Transverse colon (tissue), 4 donors: ENCODE results near the gene DELE1. TPM values are rescaled to one million over a fixed set of nuclear protein-coding genes. Genes with fewer than 3 reads are reported as not detected.

Source experiments
- DNase-seq: peaks from one replicate; pipeline ENCODE4 v3.0.0-alpha.2; 2019
- H3K27ac ChIP-seq, 4 donors: fragments of 200-600 bp; sonication (generic); 2 replicates each; pipeline ENCODE4 v1.5.1; 2016 to 2018; ENCODE audit warnings: inconsistent platforms in 4 of 4
- H3K27me3 ChIP-seq: fragments of 200-600 bp; sonication (generic); 2 replicates; pipeline ENCODE4 v1.5.1; 2017; ENCODE audit warnings: inconsistent platforms
- H3K36me3 ChIP-seq, 4 donors: fragments of 200-600 bp; sonication (generic); 2 replicates each; pipeline ENCODE4 v1.5.1; 2017 to 2019; ENCODE audit warnings: inconsistent platforms in 4 of 4
- H3K4me1 ChIP-seq, 4 donors: fragments of 200-600 bp; sonication (generic); 2 replicates each; pipeline ENCODE4 v1.5.1; 2017 to 2020; ENCODE audit warnings: inconsistent platforms in 4 of 4
- H3K4me3 ChIP-seq, 4 donors: fragments of 200-600 bp; sonication (generic); 1 replicate in 1 of 4; 2 replicates in 3 of 4; pipeline versions ENCODE4 v1.5.1 to v1.6.1; 2017 to 2019; ENCODE audit warnings: inconsistent platforms in 4 of 4
- H3K9me3 ChIP-seq, 2 donors: fragments of 200-600 bp; sonication (generic); 2 replicates each; pipeline ENCODE4 v1.5.1; 2017 to 2019; ENCODE audit warnings: inconsistent platforms in 2 of 2
- EP300 ChIP-seq: sonication (generic); formaldehyde crosslinking; IDR thresholded peaks from one replicate; pipeline ENCODE4 v1.6.1; 2017; ENCODE audit warnings: antibody characterized with exemption, low read depth
- POLR2A ChIP-seq: fragments of 450-650 bp; IDR thresholded peaks from one replicate; pipeline ENCODE4 v1.6.1; 2016; ENCODE audit warnings: antibody characterized with exemption, mild to moderate bottlenecking, moderate library complexity
- POLR2AphosphoS5 ChIP-seq, 3 donors: sonication (generic); formaldehyde crosslinking; IDR thresholded peaks; one replicate each; pipeline ENCODE4 v1.6.1; 2016; ENCODE audit warnings: antibody characterized with exemption in 3 of 3
- WGBS, 2 donors: methylation state at CpG; one replicate each; pipeline ENCODE4 v1.1.5; 2018; ENCODE audit warnings: low coverage in 1 of 2; 5-methylcytosine and 5-hydroxymethylcytosine counted together
- in situ Hi-C, 4 donors: fragments of 200-750 bp; cut with MboI; loops; one replicate each; pipeline versions ENCODE4 v1.15.0 to v1.15.1; 2017; ENCODE audit warnings: low sequenced_read_pairs in 3 of 4, low pct_ligation_motif_present in 1 of 4, low pct_unique_long_range_greater_than_20kb in 1 of 4
- intact Hi-C: fragments of 100-400 bp; cut with DNase I; formaldehyde crosslinking; loops from one replicate; pipeline ENCODE4 v1.15.1; 2023; ENCODE audit warnings: low total_unique reads
- total RNA-seq, 4 donors: library from RNA; depleted of rRNA; stranded (reverse); fragments of >200 nt; gene quantifications; one replicate each; pipeline ENCODE4 v1.1.0, GENCODE V29; 2016
- TF ChIP-seq, protein P1 (sequence below), 5 experiments: fragments of 200-600 bp in 3 of 5; fragments of 450-650 bp in 2 of 5; sonication (generic) in 3 of 5; IDR thresholded peaks; 1 replicate in 2 of 5; 2 replicates in 3 of 5; pipeline ENCODE4 v1.5.1; 2016 to 2017; ENCODE audit warnings: antibody characterized with exemption in 5 of 5, inconsistent platforms in 3 of 5, mild to moderate bottlenecking in 2 of 5, moderate library complexity in 1 of 5

The DELE1 gene
- total RNA-seq, 4 donors from 2014 or later = 92.6 to 270 (median 126) TPM

DNA sequence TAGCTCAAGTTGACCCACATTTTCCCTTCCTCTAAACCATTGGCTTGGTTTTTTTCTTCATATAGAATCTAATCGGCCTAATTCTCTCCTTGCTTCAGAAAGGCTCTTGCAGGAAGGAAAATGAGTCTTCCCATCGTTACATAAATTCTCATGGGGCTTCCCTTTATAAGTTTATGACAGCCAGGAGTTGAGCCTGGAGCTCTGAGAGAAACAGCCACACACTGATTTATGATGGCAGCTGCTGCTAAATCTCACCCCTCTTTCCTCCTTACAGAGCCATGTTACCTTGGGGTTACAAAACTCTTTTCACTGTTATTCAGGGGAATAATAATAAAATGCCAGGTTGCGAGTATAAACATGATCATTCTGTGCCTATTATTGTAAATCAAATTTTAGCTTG lies 40.0 kb downstream of the DELE1 start:
- WGBS, 2 donors = 48 to 52% methylated on average over 3 of the region's 3 CpGs
- H3K27ac ChIP-seq = no peak overlapping the region
- H3K4me3 ChIP-seq = no peak overlapping the region
- H3K4me1 ChIP-seq = peaks cover 0 to 17% (median 5%) of the 10 kb centered on the region in 4 donors
- no peaks in the 10 kb centered on the region for H3K27me3 ChIP-seq
- DNase-seq = no peak
- no peak for TF ChIP-seq POLR2A
- TF ChIP-seq POLR2AphosphoS5 (IDR thresholded peaks at IDR 0.05) = no peak
- no peak for TF ChIP-seq EP300
- TF ChIP-seq, protein P1, sequence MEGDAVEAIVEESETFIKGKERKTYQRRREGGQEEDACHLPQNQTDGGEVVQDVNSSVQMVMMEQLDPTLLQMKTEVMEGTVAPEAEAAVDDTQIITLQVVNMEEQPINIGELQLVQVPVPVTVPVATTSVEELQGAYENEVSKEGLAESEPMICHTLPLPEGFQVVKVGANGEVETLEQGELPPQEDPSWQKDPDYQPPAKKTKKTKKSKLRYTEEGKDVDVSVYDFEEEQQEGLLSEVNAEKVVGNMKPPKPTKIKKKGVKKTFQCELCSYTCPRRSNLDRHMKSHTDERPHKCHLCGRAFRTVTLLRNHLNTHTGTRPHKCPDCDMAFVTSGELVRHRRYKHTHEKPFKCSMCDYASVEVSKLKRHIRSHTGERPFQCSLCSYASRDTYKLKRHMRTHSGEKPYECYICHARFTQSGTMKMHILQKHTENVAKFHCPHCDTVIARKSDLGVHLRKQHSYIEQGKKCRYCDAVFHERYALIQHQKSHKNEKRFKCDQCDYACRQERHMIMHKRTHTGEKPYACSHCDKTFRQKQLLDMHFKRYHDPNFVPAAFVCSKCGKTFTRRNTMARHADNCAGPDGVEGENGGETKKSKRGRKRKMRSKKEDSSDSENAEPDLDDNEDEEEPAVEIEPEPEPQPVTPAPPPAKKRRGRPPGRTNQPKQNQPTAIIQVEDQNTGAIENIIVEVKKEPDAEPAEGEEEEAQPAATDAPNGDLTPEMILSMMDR (IDR thresholded peaks at IDR 0.05) = no peak
- no peaks in the 10 kb centered on the region for H3K36me3 ChIP-seq
- no peaks in the 10 kb centered on the region for H3K9me3 ChIP-seq
- in situ Hi-C loops (loop anchor here in 1 of 4 donors (10.0 kb wide), 1 partner anchor 269 kb away; no protein-coding TSS in a partner anchor), intact Hi-C loops (no loop called here)

DNA sequence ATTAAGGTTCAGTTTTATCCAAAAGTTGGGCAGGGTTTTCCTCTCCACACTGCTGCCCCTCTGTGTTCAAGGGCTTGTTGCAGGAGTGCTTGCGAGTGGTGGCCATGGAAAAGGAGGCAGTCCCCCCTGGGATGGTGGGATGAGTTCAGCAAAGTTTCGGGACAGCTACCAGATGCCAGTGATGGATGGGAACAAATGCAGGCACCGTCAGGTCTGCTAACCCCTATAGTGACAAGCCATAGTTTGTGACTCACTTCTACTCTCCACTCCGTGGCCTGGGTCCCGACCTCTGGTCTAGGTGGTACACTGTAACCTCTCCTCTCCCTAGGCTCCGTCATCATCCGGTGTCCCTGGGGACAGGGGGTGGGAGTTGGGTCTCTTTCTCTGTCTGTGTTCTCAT lies 41.4 kb downstream of the DELE1 start:
- Histone ChIP-seq H3K4me1 (peaks cover 2 to 23% (median 9%) of the 10 kb centered on the region in 4 donors), H3K4me3 (no peak overlapping the region), H3K9me3 (no peaks in the 10 kb centered on the region), H3K27me3 (no peaks in the 10 kb centered on the region), H3K36me3 (no peaks in the 10 kb centered on the region), H3K27ac (no peak overlapping the region)
- no peak for DNase-seq
- in situ Hi-C loops (loop anchor here in 1 of 4 donors (10.0 kb wide), 1 partner anchor 270 kb away; no protein-coding TSS in a partner anchor), intact Hi-C loops (no loop called here)
- WGBS, 2 donors = 80% methylated on average over 1 to 7 of the region's 7 CpGs
- TF ChIP-seq POLR2A (no peak), EP300 (no peak), POLR2AphosphoS5 (IDR thresholded peaks at IDR 0.05) (no peak)
- TF ChIP-seq, protein P1 (IDR thresholded peaks at IDR 0.05) = no peak

DNA sequence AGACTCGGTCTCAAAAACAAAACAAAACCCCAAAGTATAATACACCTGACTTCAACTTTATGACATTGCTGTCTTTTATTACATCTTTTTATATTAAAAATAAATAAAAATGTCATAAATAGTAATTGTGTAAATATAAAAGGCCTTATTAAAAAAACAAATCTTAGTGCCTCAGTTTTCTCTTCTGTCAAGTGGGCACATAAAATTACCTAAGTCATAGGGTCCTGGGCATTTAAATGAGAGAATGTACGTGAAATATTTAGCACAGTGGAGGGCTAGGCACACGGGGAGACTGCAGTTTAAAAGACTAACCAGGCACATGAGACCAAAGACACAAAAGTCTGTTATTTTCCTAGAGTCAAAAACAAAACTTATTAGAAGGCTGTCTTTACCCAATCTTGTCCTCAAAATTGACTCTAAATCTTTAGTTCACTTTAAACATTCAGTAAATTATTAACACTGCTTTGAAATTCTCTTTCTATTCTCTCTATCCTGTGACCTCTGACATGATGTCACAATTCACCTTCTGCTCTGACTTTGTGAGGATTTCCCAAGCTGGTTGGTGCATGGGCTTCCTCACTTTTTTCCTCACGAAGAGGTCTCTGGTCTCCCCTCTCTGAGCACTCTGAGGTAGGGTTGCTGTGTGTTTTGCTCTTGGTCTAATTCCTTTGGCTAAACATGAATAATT lies 42.7 kb downstream of the DELE1 start:
- Histone ChIP-seq H3K4me3 (no peak overlapping the region), H3K36me3 (no peaks in the 10 kb centered on the region), H3K4me1 (peaks cover 10 to 24% (median 14%) of the 10 kb centered on the region in 4 donors), H3K9me3 (no peaks in the 10 kb centered on the region), H3K27me3 (no peaks in the 10 kb centered on the region), H3K27ac (no peak overlapping the region)
- TF ChIP-seq, protein P1 (IDR thresholded peaks at IDR 0.05) = no peak
- TF ChIP-seq POLR2AphosphoS5 (IDR thresholded peaks at IDR 0.05) (no peak), EP300 (no peak), POLR2A (no peak)
- no peak for DNase-seq
- in situ Hi-C loops (loop anchor here in 1 of 4 donors (10.0 kb wide), 1 partner anchor 272 kb away; no protein-coding TSS in a partner anchor), intact Hi-C loops (no loop called here)
- 77 to 85% methylated on average over 4 of the region's 4 CpGs for WGBS, 2 donors

DNA sequence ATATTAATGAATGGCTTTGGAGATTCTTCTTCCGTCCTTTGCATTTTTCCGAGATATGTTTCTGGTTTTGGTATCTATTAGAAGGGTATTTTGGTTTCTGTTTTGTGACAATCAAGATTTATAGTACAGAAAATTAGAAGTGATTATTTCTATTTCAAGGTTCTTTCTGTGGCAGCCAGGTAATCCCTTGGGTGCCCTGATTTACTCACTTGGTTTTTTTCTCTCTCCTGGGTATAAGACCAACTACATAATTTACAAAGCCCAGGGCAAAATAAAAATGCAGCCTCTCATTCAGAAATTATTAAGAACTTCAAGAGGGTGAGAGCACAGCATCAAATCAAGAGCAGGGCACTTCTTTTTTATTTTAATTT lies 43.3 kb downstream of the DELE1 start:
- Histone ChIP-seq H3K27me3 (no peaks in the 10 kb centered on the region), H3K27ac (no peak overlapping the region), H3K4me3 (no peak overlapping the region), H3K4me1 (peaks cover 10 to 24% (median 14%) of the 10 kb centered on the region in 4 donors), H3K9me3 (no peaks in the 10 kb centered on the region), H3K36me3 (no peaks in the 10 kb centered on the region)
- TF ChIP-seq POLR2A (no peak), POLR2AphosphoS5 (IDR thresholded peaks at IDR 0.05) (no peak)
- DNase-seq = no peak
- in situ Hi-C loops = loop anchor here in 1 of 4 donors (10.0 kb wide), 1 partner anchor 272 kb away; no protein-coding TSS in a partner anchor
- intact Hi-C loops = no loop called here
- 90 to 92% methylated on average over 2 of the region's 2 CpGs for WGBS, 2 donors
